ENCODE data around the gene OCLN. TPM values are rescaled to one million over a fixed set of nuclear protein-coding genes. Genes with fewer than 3 reads are reported as not detected.

OCLN gene
- total and polyA plus RNA-seq, 2 donors from 2014 or later = 13.5 to 127 TPM

- Histone ChIP-seq H3K27me3 (ENCODE audit: control insufficient read depth, insufficient read depth, low read length) (no peaks in the 10 kb centered on the region), H3K36me3 (ENCODE audit: control insufficient read depth in 2 of 3, insufficient read depth in 3 of 3, low read length in 3 of 3) (no peaks in the 10 kb centered on the region), H3K9me3 (ENCODE audit: control insufficient read depth in 2 of 3, insufficient read depth in 1 of 3, low read length in 3 of 3) (no peaks in the 10 kb centered on the region), H3K27ac (ENCODE audit: low read depth in 2 of 2, low read length in 2 of 2) (peak overlapping the region in 1 of 2 donors; percentile 41), H3K9ac (ENCODE audit: low read length in 3 of 3) (peak overlapping the region in 1 of 3 donors; percentile 22), H3K4me3 (ENCODE audit: low read length in 3 of 3) (no peak overlapping the region), H3K4me1 (ENCODE audit: control insufficient read depth in 2 of 3, insufficient read depth in 2 of 3, low read depth in 1 of 3, low read length in 3 of 3) (no peaks in the 10 kb centered on the region)
- FAIRE-seq (no peak), DNase-seq (peak in 2 of 5 donors; percentile 57 to 68)
- intact Hi-C loops (cut with DNase I) = no loop called here
- TF ChIP-seq, protein P1, sequence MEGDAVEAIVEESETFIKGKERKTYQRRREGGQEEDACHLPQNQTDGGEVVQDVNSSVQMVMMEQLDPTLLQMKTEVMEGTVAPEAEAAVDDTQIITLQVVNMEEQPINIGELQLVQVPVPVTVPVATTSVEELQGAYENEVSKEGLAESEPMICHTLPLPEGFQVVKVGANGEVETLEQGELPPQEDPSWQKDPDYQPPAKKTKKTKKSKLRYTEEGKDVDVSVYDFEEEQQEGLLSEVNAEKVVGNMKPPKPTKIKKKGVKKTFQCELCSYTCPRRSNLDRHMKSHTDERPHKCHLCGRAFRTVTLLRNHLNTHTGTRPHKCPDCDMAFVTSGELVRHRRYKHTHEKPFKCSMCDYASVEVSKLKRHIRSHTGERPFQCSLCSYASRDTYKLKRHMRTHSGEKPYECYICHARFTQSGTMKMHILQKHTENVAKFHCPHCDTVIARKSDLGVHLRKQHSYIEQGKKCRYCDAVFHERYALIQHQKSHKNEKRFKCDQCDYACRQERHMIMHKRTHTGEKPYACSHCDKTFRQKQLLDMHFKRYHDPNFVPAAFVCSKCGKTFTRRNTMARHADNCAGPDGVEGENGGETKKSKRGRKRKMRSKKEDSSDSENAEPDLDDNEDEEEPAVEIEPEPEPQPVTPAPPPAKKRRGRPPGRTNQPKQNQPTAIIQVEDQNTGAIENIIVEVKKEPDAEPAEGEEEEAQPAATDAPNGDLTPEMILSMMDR (IDR thresholded peaks at IDR 0.05; ENCODE audit: borderline replicate concordance, extremely low read depth, insufficient read depth) = no peak
Observed at GRCh38 chr5:69528035-69528434, 35.4 kb downstream of the OCLN start.

DNA sequence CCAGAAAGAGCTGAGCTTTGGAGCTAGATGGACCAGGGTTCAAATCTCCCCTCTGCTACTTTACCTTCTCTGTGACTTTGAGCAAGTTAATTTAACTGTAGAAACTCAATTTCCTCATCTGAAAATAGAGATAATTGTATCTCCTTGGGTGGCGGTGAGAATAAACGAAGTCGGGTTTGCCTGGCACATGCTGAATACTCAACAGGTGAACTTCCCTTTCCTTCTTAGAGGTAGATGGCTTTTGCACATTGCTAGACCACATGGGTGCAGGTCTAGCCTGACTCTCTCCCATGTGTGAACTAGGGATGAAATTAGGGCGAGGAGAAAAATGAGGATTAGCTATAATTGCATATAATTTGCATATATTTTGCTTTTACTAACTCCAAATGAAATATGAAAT lies 36.0 kb downstream of the OCLN start:
- no peaks in the 10 kb centered on the region for H3K27me3 ChIP-seq (ENCODE audit: control insufficient read depth, insufficient read depth, low read length)
- TF ChIP-seq, protein P1 (IDR thresholded peaks at IDR 0.05; ENCODE audit: borderline replicate concordance, extremely low read depth, insufficient read depth) = no peak
- no peak overlapping the region for H3K9ac ChIP-seq (ENCODE audit: low read length in 3 of 3)
- no peak overlapping the region for H3K4me3 ChIP-seq (ENCODE audit: low read length in 3 of 3)
- H3K9me3 ChIP-seq (ENCODE audit: control insufficient read depth in 2 of 3, insufficient read depth in 1 of 3, low read length in 3 of 3) = no peaks in the 10 kb centered on the region
- intact Hi-C loops (cut with DNase I) = no loop called here
- H3K36me3 ChIP-seq (ENCODE audit: control insufficient read depth in 2 of 3, insufficient read depth in 3 of 3, low read length in 3 of 3) = no peaks in the 10 kb centered on the region
- no peaks in the 10 kb centered on the region for H3K4me1 ChIP-seq (ENCODE audit: control insufficient read depth in 2 of 3, insufficient read depth in 2 of 3, low read depth in 1 of 3, low read length in 3 of 3)
- no peak overlapping the region for H3K27ac ChIP-seq (ENCODE audit: low read depth in 2 of 2, low read length in 2 of 2)
- FAIRE-seq (no peak), DNase-seq (no peak)

DNA sequence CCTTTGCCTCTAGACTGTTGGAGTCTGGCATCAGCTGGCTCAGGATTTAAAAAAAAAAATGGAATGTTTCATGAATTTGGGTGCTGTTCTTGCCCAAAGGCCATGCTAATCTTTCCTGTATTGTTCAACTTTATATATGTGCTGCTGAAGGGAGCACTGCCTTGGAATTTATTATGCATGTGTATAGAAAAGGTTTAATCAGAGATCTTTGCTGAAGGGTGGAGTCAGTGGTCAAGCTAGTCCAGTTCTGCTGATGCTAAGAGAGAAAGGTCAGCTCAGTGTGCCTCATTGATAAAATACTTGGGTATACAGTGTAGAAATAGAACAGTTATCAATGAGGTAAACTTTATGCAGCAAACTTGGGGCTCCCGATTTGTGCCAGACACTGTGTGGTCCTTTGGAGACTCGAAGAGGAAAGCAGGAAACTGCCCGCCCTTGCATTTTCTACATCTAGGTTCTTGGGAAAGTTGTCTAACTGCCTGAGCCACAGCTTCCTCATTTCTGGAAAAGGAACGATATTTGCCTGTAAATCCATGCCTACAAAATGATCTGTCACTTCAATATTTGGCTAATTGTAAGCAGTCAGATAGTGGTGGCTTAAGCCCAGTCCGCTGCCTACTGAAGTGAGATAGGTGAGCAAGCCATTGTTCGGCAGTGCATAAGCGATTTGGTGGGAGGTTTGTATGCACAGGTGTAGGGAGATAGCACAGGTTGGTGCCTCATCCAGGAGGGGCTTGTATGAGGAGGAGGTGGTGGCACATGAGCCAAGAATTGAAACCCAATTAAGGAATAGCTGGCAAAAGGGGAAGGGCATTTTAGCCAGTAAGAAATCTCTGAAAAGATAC lies 38.2 kb downstream of the OCLN start:
- no peaks in the 10 kb centered on the region for H3K4me1 ChIP-seq (ENCODE audit: control insufficient read depth in 2 of 3, insufficient read depth in 2 of 3, low read depth in 1 of 3, low read length in 3 of 3)
- DNase-seq = no peak
- no peak for FAIRE-seq

More for the DNA sequence above, 38.2 kb downstream of the OCLN start:
- no peak overlapping the region for H3K4me3 ChIP-seq (ENCODE audit: low read length in 3 of 3)
- TF ChIP-seq, protein P1 (IDR thresholded peaks at IDR 0.05; ENCODE audit: borderline replicate concordance, extremely low read depth, insufficient read depth) = no peak
- H3K36me3 ChIP-seq (ENCODE audit: control insufficient read depth in 2 of 3, insufficient read depth in 3 of 3, low read length in 3 of 3) = no peaks in the 10 kb centered on the region
- no peaks in the 10 kb centered on the region for H3K27me3 ChIP-seq (ENCODE audit: control insufficient read depth, insufficient read depth, low read length)
- peak overlapping the region in 1 of 2 donors; percentile 4 for H3K27ac ChIP-seq (ENCODE audit: low read depth in 2 of 2, low read length in 2 of 2)
- no peaks in the 10 kb centered on the region for H3K9me3 ChIP-seq (ENCODE audit: control insufficient read depth in 2 of 3, insufficient read depth in 1 of 3, low read length in 3 of 3)
- intact Hi-C loops (cut with DNase I) = no loop called here
- H3K9ac ChIP-seq (ENCODE audit: low read length in 3 of 3) = no peak overlapping the region
